Peyer's patch (tissue), 4 donors: ENCODE measurements around the gene TPP2. TPM values are rescaled to one million over a fixed set of nuclear protein-coding genes. Genes with fewer than 3 reads are reported as not detected.

Source experiments
- DNase-seq, 3 donors: peaks; one replicate each; pipeline ENCODE4 v3.0.0-alpha.2; 2017 to 2019
- H3K27ac ChIP-seq, 4 donors: fragments of 200-600 bp; sonication (generic); one replicate each; pipeline ENCODE4 v1.5.1; 2016 to 2019
- H3K27me3 ChIP-seq, 2 donors: fragments of 200-600 bp; sonication (generic); one replicate each; pipeline ENCODE4 v1.5.1; 2019
- H3K36me3 ChIP-seq, 3 donors: fragments of 200-600 bp; sonication (generic); one replicate each; pipeline ENCODE4 v1.5.1; 2016 to 2019
- H3K4me1 ChIP-seq, 4 donors: fragments of 200-600 bp; sonication (generic); one replicate each; pipeline ENCODE4 v1.5.1; 2016 to 2019
- H3K4me3 ChIP-seq, 4 donors: fragments of 200-600 bp; sonication (generic); 1 replicate in 3 of 4; 2 replicates in 1 of 4; pipeline ENCODE4 v1.5.1; 2016 to 2019; ENCODE audit warnings: mild to moderate bottlenecking in 1 of 4
- H3K9me3 ChIP-seq, 4 donors: fragments of 200-600 bp; sonication (generic); one replicate each; pipeline ENCODE4 v1.5.1; 2016 to 2019; ENCODE audit warnings: mild to moderate bottlenecking in 1 of 4
- CTCF ChIP-seq, 6 experiments: fragments of 450-650 bp in 4 of 6; fragments of 200-600 bp in 2 of 6; sonication (generic) in 1 of 6; IDR thresholded peaks; one replicate each; pipeline ENCODE4 v1.5.1; 2017 to 2019; ENCODE audit warnings: antibody characterized with exemption in 6 of 6, mild to moderate bottlenecking in 3 of 6, moderate library complexity in 1 of 6
- POLR2A ChIP-seq, 2 donors: fragments of 450-650 bp; IDR thresholded peaks; one replicate each; pipeline ENCODE4 v1.5.1; 2017; ENCODE audit warnings: antibody characterized with exemption in 2 of 2, mild to moderate bottlenecking in 2 of 2, moderate library complexity in 2 of 2
- total RNA-seq, 4 donors: library from RNA; depleted of rRNA; stranded (reverse); fragments of >200 nt; gene quantifications; one replicate each; pipeline ENCODE4 v1.1.0, GENCODE V29; 2016

Gene TPP2
- total RNA-seq, 4 donors from 2014 or later = 20.0 to 52.0 (median 28.6) TPM

- DNase-seq = no peak
- TF ChIP-seq CTCF (IDR thresholded peaks at IDR 0.05) (no peak), POLR2A (IDR thresholded peaks at IDR 0.05) (no peak)
- Histone ChIP-seq H3K4me1 (no peaks in the 10 kb centered on the region), H3K4me3 (no peak within 1 kb of the TSS), H3K27ac (no peak within 1 kb of the TSS), H3K36me3 (no peaks in the 10 kb centered on the region), H3K9me3 (no peaks in the 10 kb centered on the region), H3K27me3 (no peaks in the 10 kb centered on the region)
These were observed 98.2 kb downstream of the TPP2 start, which contains the start of gene METTL21C for GRCh38 chr13:102694937-102695336. METTL21C (minus strand) TSS chr13:102695044; CDS start chr13:102694498, 546 bp downstream.

- Histone ChIP-seq H3K36me3 (no peaks in the 10 kb centered on the region), H3K27ac (no peak overlapping the region), H3K4me1 (no peaks in the 10 kb centered on the region), H3K27me3 (no peaks in the 10 kb centered on the region), H3K4me3 (no peak overlapping the region), H3K9me3 (no peaks in the 10 kb centered on the region)
- TF ChIP-seq POLR2A (IDR thresholded peaks at IDR 0.05) (no peak), CTCF (IDR thresholded peaks at IDR 0.05) (no peak)
- no peak for DNase-seq
These were observed 99.7 kb downstream of the TPP2 start for GRCh38 chr13:102696465-102696864.

- H3K4me1 ChIP-seq = no peaks in the 10 kb centered on the region
- no peaks in the 10 kb centered on the region for H3K27me3 ChIP-seq
- TF ChIP-seq CTCF (IDR thresholded peaks at IDR 0.05) (no peak), POLR2A (IDR thresholded peaks at IDR 0.05) (no peak)
- no peaks in the 10 kb centered on the region for H3K36me3 ChIP-seq
- H3K4me3 ChIP-seq = no peak overlapping the region
- H3K27ac ChIP-seq = no peak overlapping the region
- no peak for DNase-seq
- H3K9me3 ChIP-seq = no peaks in the 10 kb centered on the region
These were observed 100.5 kb downstream of the TPP2 start for GRCh38 chr13:102697264-102697663.

GRCh38 chr13:102697929-102698648 lies 101.3 kb downstream of the TPP2 start:
- no peak overlapping the region for H3K4me3 ChIP-seq
- H3K9me3 ChIP-seq = no peaks in the 10 kb centered on the region
- H3K27me3 ChIP-seq = no peaks in the 10 kb centered on the region
- H3K27ac ChIP-seq = no peak overlapping the region
- H3K36me3 ChIP-seq = no peaks in the 10 kb centered on the region
- DNase-seq = no peak
- no peak for TF ChIP-seq POLR2A (IDR thresholded peaks at IDR 0.05)
- TF ChIP-seq CTCF (IDR thresholded peaks at IDR 0.05) = no peak
- H3K4me1 ChIP-seq = no peaks in the 10 kb centered on the region

- H3K36me3 ChIP-seq = no peaks in the 10 kb centered on the region
- H3K27me3 ChIP-seq = no peaks in the 10 kb centered on the region
- DNase-seq = no peak
- TF ChIP-seq POLR2A (IDR thresholded peaks at IDR 0.05) (no peak), CTCF (IDR thresholded peaks at IDR 0.05) (no peak)
- no peaks in the 10 kb centered on the region for H3K9me3 ChIP-seq
- no peak overlapping the region for H3K27ac ChIP-seq
- no peaks in the 10 kb centered on the region for H3K4me1 ChIP-seq
- H3K4me3 ChIP-seq = no peak overlapping the region
These were observed 101.8 kb downstream of the TPP2 start for GRCh38 chr13:102698649-102698980.
